Measurements from ENCODE around the gene KCNJ10.

- peak; percentile 72 for TF ChIP-seq POLR2A (IDR thresholded peaks at IDR 0.05)
- TF ChIP-seq, protein P1, sequence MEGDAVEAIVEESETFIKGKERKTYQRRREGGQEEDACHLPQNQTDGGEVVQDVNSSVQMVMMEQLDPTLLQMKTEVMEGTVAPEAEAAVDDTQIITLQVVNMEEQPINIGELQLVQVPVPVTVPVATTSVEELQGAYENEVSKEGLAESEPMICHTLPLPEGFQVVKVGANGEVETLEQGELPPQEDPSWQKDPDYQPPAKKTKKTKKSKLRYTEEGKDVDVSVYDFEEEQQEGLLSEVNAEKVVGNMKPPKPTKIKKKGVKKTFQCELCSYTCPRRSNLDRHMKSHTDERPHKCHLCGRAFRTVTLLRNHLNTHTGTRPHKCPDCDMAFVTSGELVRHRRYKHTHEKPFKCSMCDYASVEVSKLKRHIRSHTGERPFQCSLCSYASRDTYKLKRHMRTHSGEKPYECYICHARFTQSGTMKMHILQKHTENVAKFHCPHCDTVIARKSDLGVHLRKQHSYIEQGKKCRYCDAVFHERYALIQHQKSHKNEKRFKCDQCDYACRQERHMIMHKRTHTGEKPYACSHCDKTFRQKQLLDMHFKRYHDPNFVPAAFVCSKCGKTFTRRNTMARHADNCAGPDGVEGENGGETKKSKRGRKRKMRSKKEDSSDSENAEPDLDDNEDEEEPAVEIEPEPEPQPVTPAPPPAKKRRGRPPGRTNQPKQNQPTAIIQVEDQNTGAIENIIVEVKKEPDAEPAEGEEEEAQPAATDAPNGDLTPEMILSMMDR (IDR thresholded peaks at IDR 0.05) = no peak
Measured at GRCh38 chr1:159991513-159991912, 78.4 kb downstream of the KCNJ10 start.

All from right lobe of liver (tissue), 4 donors.